ENCODE measurements around the gene C1orf94. TPM values are rescaled to one million over a fixed set of nuclear protein-coding genes. Genes with fewer than 3 reads are reported as not detected.

C1orf94 gene
- total and polyA plus RNA-seq, 8 donors = not detected

DNA sequence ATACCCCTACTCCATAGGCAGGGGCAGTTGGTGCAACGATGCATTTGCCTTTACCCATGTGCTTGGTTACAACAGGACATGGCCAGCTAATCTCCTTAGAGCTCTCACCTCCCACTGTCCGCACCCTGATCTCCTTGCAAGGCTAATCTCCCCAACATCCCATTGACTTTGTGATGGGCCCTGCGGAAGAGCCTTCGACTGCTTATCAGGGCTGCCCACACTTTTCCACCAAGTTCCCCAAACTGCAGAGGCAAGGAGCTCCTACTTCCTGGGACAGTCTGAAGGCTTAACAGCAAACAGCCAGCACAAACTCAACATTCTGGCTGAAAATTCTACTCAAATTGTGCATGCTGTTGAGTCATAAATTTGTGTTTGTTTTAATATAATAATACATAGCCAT is 36.0 kb downstream of the C1orf94 start:
- intact Hi-C loops (cut with DNase I; ENCODE audit: low total_unique reads) = no loop called here
- whole genome bisulfite sequencing, 5 donors = 80 to 90% (median 85%) methylated on average over 4 of the region's 4 CpGs
- no peaks in the 10 kb centered on the region for H3K4me1 ChIP-seq

GRCh38 chr1:34213956-34214355 is 37.2 kb downstream of the C1orf94 start:
- Histone ChIP-seq H3K27me3 (peaks cover 0 to 44% (median 0%) of the 10 kb centered on the region in 3 donors), H3K4me1 (no peaks in the 10 kb centered on the region), H3K4me3 (no peak overlapping the region), H3K9me3 (no peaks in the 10 kb centered on the region), H3K36me3 (no peaks in the 10 kb centered on the region), H3K27ac (no peak overlapping the region)
- WGBS, 5 donors = 37 to 53% (median 43%) methylated on average over 3 of the region's 3 CpGs
- no peak for DNase-seq
- intact Hi-C loops (cut with DNase I; ENCODE audit: low total_unique reads) = no loop called here
- no peak for TF ChIP-seq POLR2AphosphoS5 (IDR thresholded peaks at IDR 0.05)
- TF ChIP-seq CTCF (IDR thresholded peaks at IDR 0.05) = no peak
- TF ChIP-seq POLR2A (IDR thresholded peaks at IDR 0.05) = no peak
- TF ChIP-seq EP300 (IDR thresholded peaks at IDR 0.05) = no peak

More for the DNA sequence above, 36.0 kb downstream of the C1orf94 start:
- TF ChIP-seq CTCF (IDR thresholded peaks at IDR 0.05) (no peak), POLR2AphosphoS5 (IDR thresholded peaks at IDR 0.05) (no peak), EP300 (IDR thresholded peaks at IDR 0.05) (no peak), POLR2A (IDR thresholded peaks at IDR 0.05) (no peak)
- DNase-seq = no peak
- Histone ChIP-seq H3K36me3 (no peaks in the 10 kb centered on the region), H3K9me3 (no peaks in the 10 kb centered on the region), H3K27ac (no peak overlapping the region), H3K27me3 (peaks cover 0 to 44% (median 0%) of the 10 kb centered on the region in 3 donors), H3K4me3 (no peak overlapping the region)

DNA sequence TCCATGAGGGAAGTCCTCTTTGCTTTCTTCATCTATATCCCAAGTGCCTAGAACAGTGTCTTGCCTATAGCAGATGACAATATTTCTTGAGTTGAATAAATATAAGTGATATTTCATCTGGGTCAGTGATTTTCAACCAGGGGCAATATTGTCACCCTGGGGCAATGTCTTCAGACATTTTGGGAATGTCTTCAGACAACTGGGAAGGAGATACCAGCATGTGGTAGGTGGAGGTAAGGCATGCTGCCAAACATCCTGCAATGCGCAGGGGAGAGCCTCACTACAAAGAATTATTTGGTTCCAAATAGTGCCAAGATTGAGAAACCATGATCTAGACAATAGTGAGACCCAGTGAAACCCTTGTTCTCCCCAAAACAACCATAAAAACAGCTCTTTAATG is 54.7 kb downstream of the C1orf94 start:
- no peaks in the 10 kb centered on the region for H3K9me3 ChIP-seq

DNA sequence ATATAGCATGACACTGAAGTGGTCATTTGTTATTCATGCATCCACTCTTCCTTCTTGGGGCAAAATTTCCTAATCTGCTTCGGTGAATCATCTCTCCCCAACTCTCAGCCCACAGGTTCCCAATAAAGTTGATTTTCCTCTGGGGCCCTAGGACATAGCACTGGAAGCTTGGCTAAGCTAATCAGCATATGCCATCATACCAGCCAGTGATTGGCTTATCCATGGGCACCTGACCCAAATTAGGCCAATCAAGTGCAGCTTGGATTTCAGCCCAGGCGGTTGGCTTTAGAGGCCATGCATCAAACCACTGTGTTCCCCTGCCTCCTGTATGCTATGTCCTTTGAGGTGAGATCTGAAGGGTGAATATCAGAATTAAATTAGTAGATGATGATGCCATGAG is 58.9 kb downstream of the C1orf94 start:
- Histone ChIP-seq H3K27me3 (peaks cover 0 to 10% (median 0%) of the 10 kb centered on the region in 3 donors), H3K4me1 (no peaks in the 10 kb centered on the region), H3K27ac (no peak overlapping the region), H3K9me3 (no peaks in the 10 kb centered on the region), H3K36me3 (no peaks in the 10 kb centered on the region), H3K4me3 (no peak overlapping the region)
- no peak for DNase-seq
- TF ChIP-seq EP300 (IDR thresholded peaks at IDR 0.05) (no peak), POLR2AphosphoS5 (IDR thresholded peaks at IDR 0.05) (no peak), POLR2A (IDR thresholded peaks at IDR 0.05) (no peak)
- 89 to 92% (median 91%) methylated on average over 2 of the region's 2 CpGs for WGBS, 5 donors
- intact Hi-C loops (cut with DNase I; ENCODE audit: low total_unique reads) = no loop called here

More for the DNA sequence above, 54.7 kb downstream of the C1orf94 start:
- 87 to 100% (median 94%) methylated on average over 1 of the region's 1 CpG for WGBS, 5 donors
- intact Hi-C loops (cut with DNase I; ENCODE audit: low total_unique reads) = no loop called here
- no peaks in the 10 kb centered on the region for H3K4me1 ChIP-seq
- DNase-seq = no peak
- no peak for TF ChIP-seq POLR2A (IDR thresholded peaks at IDR 0.05)
- no peak for TF ChIP-seq CTCF (IDR thresholded peaks at IDR 0.05)
- no peak for TF ChIP-seq EP300 (IDR thresholded peaks at IDR 0.05)
- TF ChIP-seq POLR2AphosphoS5 (IDR thresholded peaks at IDR 0.05) = no peak
- no peaks in the 10 kb centered on the region for H3K36me3 ChIP-seq
- no peak overlapping the region for H3K27ac ChIP-seq
- no peak overlapping the region for H3K4me3 ChIP-seq
- H3K27me3 ChIP-seq = peaks cover 0 to 15% (median 0%) of the 10 kb centered on the region in 3 donors

DNA sequence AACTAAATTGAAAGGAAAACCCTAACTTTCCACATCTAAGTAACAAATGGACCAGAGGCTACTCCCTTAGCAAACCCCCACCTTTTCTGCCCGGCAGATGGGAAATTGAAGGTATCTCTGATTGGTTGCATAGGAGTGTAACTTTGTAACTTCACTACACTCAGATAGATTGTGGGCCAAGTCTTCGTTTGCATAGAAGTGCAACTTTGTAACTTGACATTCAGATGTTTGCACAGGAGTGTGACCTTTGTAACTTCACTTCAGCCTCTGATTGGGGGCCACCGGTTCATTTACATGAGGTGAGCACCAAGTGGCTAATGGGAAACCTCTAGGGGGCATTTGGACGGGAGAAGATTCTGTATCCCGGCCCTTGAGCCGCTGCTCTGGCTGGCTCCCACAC is 59.4 kb downstream of the C1orf94 start:
- no peak for DNase-seq
- no peaks in the 10 kb centered on the region for H3K36me3 ChIP-seq
- TF ChIP-seq POLR2A (IDR thresholded peaks at IDR 0.05) (no peak), EP300 (IDR thresholded peaks at IDR 0.05) (no peak), CTCF (IDR thresholded peaks at IDR 0.05) (no peak), POLR2AphosphoS5 (IDR thresholded peaks at IDR 0.05) (no peak)
- WGBS, 5 donors = 41 to 53% (median 46%) methylated on average over 6 of the region's 6 CpGs
- no peak overlapping the region for H3K27ac ChIP-seq
- H3K27me3 ChIP-seq = peaks cover 0 to 10% (median 0%) of the 10 kb centered on the region in 3 donors
- no peak overlapping the region for H3K4me3 ChIP-seq
- H3K9me3 ChIP-seq = no peaks in the 10 kb centered on the region
- H3K4me1 ChIP-seq = no peaks in the 10 kb centered on the region
- intact Hi-C loops (cut with DNase I; ENCODE audit: low total_unique reads) = no loop called here

Measured in stomach (tissue), 9 donors.